GM19324 (cell line): ENCODE results near the gene COPZ1.

Experiments used
- ATAC-seq: cut with Tn5 transposase; IDR thresholded peaks from one replicate; pipeline ENCODE4 v1.9.1; 2021; ENCODE audit warnings: mild to moderate bottlenecking, moderate library complexity; ENCODE audit not compliant: unreplicated experiment, low FRiP score

COPZ1 gene

GRCh38 chr12:54357506-54358190 lies 32.7 kb downstream of the COPZ1 start:
- ATAC-seq, result no peak

GRCh38 chr12:54358191-54358944 lies 33.4 kb downstream of the COPZ1 start:
- ATAC-seq, result no peak

- ATAC-seq, result peak; percentile 99
Observed at GRCh38 chr12:54358945-54359761, 34.2 kb downstream of the COPZ1 start.

- ATAC-seq, result no peak
Observed at GRCh38 chr12:54359762-54360351, 34.9 kb downstream of the COPZ1 start.

- ATAC-seq, result no peak
Observed at GRCh38 chr12:54360717-54361456, 36.0 kb downstream of the COPZ1 start.

GRCh38 chr12:54363047-54363446 lies 38.1 kb downstream of the COPZ1 start:
- no peak for ATAC-seq

- ATAC-seq, result no peak
Observed at GRCh38 chr12:54363618-54364017, 38.7 kb downstream of the COPZ1 start.

GRCh38 chr12:54364413-54364812 lies 39.5 kb downstream of the COPZ1 start, which contains the start of gene GPR84:
Gene GPR84, minus strand, starts transcription at chr12:54364486. Its CDS starts 635 bp downstream, at chr12:54363851.
- ATAC-seq, result no peak

GRCh38 chr12:54368025-54368708 lies 43.2 kb downstream of the COPZ1 start:
- no peak for ATAC-seq

GRCh38 chr12:54368709-54369596 lies 44.0 kb downstream of the COPZ1 start:
- peak; percentile 69 for ATAC-seq

- no peak for ATAC-seq
Observed at GRCh38 chr12:54369597-54370131, 44.7 kb downstream of the COPZ1 start.

GRCh38 chr12:54370171-54370730 lies 45.3 kb downstream of the COPZ1 start:
- ATAC-seq, result no peak

- ATAC-seq, result no peak
Observed at GRCh38 chr12:54371328-54372112, 46.6 kb downstream of the COPZ1 start.

GRCh38 chr12:54372113-54372806 lies 47.3 kb downstream of the COPZ1 start:
- ATAC-seq, result no peak

- ATAC-seq, result no peak
Observed at GRCh38 chr12:54373649-54374561, 49.0 kb downstream of the COPZ1 start.
